ENCODE data around the gene A4GNT. TPM values are rescaled to one million over a fixed set of nuclear protein-coding genes. Genes with fewer than 3 reads are reported as not detected.

The A4GNT gene
- total RNA-seq: not detected
- not detected for polyA plus RNA-seq

- Histone ChIP-seq H3K27me3 (no peaks in the 10 kb centered on the region), H3K27ac (no peak within 1 kb of the TSS), H3K4me1 (no peaks in the 10 kb centered on the region), H3K36me3 (no peaks in the 10 kb centered on the region), H3K9me3 (no peaks in the 10 kb centered on the region), H3K4me3 (no peak within 1 kb of the TSS)
- intact Hi-C loops (cut with DNase I): no loop called here
- TF ChIP-seq POLR2AphosphoS5 (IDR thresholded peaks at IDR 0.05): no peak
- TF ChIP-seq POLR2A (IDR thresholded peaks at IDR 0.05): no peak
- no peak for TF ChIP-seq CTCF (IDR thresholded peaks at IDR 0.05)
- no peak for DNase-seq
- WGBS, 2 donors: 54 to 75% methylated on average over 1 of the region's 1 CpG
Measured at GRCh38 chr3:138132239-138132638, at the start of gene A4GNT. A4GNT (minus strand) TSS chr3:138132390; CDS start chr3:138131256, 1,134 bp downstream.

DNA sequence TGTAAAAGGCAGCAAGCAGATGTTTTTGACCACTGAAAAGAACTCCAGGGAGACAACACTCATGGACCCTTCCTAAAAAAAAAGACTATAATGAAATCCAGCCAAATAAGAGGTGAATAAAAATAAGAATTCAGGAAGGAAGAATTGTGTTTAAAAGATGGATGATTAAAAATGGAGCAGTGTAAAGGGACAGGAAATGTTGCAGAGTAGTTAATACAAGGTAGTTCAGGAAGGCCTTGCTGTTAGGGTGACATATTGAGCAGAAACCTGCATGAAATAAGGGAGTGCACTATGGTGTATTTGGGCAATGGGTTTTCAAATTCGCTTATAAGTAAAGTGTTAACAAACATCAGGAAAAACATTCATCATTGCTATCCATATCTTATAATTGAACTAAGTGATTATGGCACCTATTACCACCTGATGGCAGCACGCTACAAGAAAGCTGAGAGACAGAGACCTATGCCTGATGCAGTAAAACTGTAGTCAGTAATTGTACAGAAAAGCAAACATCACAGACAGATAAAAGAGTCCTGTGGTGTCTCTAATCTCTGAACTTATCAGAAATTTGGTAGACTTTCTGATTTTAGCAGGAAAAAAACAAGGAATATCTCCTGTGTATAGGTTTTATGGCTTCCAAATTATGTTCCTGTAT lies 48.3 kb upstream of the A4GNT start:
- no peak for DNase-seq
- no peak overlapping the region for H3K27ac ChIP-seq
- intact Hi-C loops (cut with DNase I): loop anchor here (10.0 kb wide), 2 partner anchors 254 to 654 kb away; partner anchors contain the start of genes ESYT3 and PIK3CB
- no peaks in the 10 kb centered on the region for H3K36me3 ChIP-seq
- H3K4me3 ChIP-seq: no peak overlapping the region
- H3K4me1 ChIP-seq: no peaks in the 10 kb centered on the region
- H3K27me3 ChIP-seq: no peaks in the 10 kb centered on the region
- no peaks in the 10 kb centered on the region for H3K9me3 ChIP-seq
- 3 to 13% methylated on average over 2 of the region's 2 CpGs for WGBS, 2 donors
- TF ChIP-seq POLR2AphosphoS5 (IDR thresholded peaks at IDR 0.05): no peak
- no peak for TF ChIP-seq EP300 (IDR thresholded peaks at IDR 0.05)
- TF ChIP-seq CTCF (IDR thresholded peaks at IDR 0.05): no peak
- TF ChIP-seq POLR2A (IDR thresholded peaks at IDR 0.05): no peak

GRCh38 chr3:138174421-138175131 lies 42.4 kb upstream of the A4GNT start, which contains the start of gene DBR1:
DBR1 (minus strand) TSS chr3:138174921; CDS start chr3:138174795, 126 bp downstream.
- peak within 1 kb of the TSS; percentile 79 to 89 (median 84) for H3K27ac ChIP-seq
- H3K36me3 ChIP-seq: peaks cover 0 to 23% (median 6%) of the 10 kb centered on the region in 4 donors
- peak within 1 kb of the TSS; percentile 76 to 84 (median 80) for H3K4me3 ChIP-seq
- no peak for TF ChIP-seq CTCF (IDR thresholded peaks at IDR 0.05)
- peak; percentile 16 to 84 (median 74) for TF ChIP-seq POLR2AphosphoS5 (IDR thresholded peaks at IDR 0.05)
- TF ChIP-seq POLR2A (IDR thresholded peaks at IDR 0.05): peak; percentile 53 to 63
- no peak for TF ChIP-seq EP300 (IDR thresholded peaks at IDR 0.05)
- DNase-seq: peak; percentile 88
- peaks cover 0 to 28% (median 14%) of the 10 kb centered on the region in 4 donors for H3K4me1 ChIP-seq
- no peaks in the 10 kb centered on the region for H3K27me3 ChIP-seq
- intact Hi-C loops (cut with DNase I): loop anchor here (2.0 to 5.0 kb wide), 2 partner anchors 14 to 57 kb away; partner anchors contain the start of gene DZIP1L
- 0 to 1% methylated on average over 38 of the region's 38 CpGs for WGBS, 2 donors
- H3K9me3 ChIP-seq: no peaks in the 10 kb centered on the region

GRCh38 chr3:138173769-138174420 lies 41.7 kb upstream of the A4GNT start:
- H3K27ac ChIP-seq: peak overlapping the region; percentile 79 to 89 (median 84)
- peak overlapping the region; percentile 76 to 84 (median 80) for H3K4me3 ChIP-seq
- H3K36me3 ChIP-seq: peaks cover 3 to 30% (median 7%) of the 10 kb centered on the region in 4 donors
- no peak for DNase-seq
- no peaks in the 10 kb centered on the region for H3K9me3 ChIP-seq
- no peak for TF ChIP-seq EP300 (IDR thresholded peaks at IDR 0.05)
- TF ChIP-seq POLR2AphosphoS5 (IDR thresholded peaks at IDR 0.05): no peak
- no peak for TF ChIP-seq CTCF (IDR thresholded peaks at IDR 0.05)
- TF ChIP-seq POLR2A (IDR thresholded peaks at IDR 0.05): no peak
- H3K27me3 ChIP-seq: no peaks in the 10 kb centered on the region
- 57 to 65% methylated on average over 13 of the region's 13 CpGs for WGBS, 2 donors
- H3K4me1 ChIP-seq: peaks cover 0 to 28% (median 14%) of the 10 kb centered on the region in 4 donors
- intact Hi-C loops (cut with DNase I): loop anchor here (2.0 to 5.0 kb wide), 2 partner anchors 15 to 57 kb away; partner anchors contain the start of gene DZIP1L
